ENCODE measurements around the gene PTPN12.

- TF ChIP-seq CTCF (IDR thresholded peaks at IDR 0.05) (no peak), POLR2A (IDR thresholded peaks at IDR 0.05) (no peak)
Measured at GRCh38 chr7:77561352-77561751, 24.3 kb downstream of the PTPN12 start.
